Measurements from ENCODE around the gene KRTAP1-5. TPM values are rescaled to one million over a fixed set of nuclear protein-coding genes. Genes with fewer than 3 reads are reported as not detected.
"Not testable (repeated sequence)": the region's sequence is repeated elsewhere in the genome, so short reads cannot be mapped to it uniquely, and the experiment has no call there.

The KRTAP1-5 gene
- total RNA-seq, 4 donors from 2014 or later: not detected

- no peaks in the 10 kb centered on the region for H3K4me1 ChIP-seq
- intact Hi-C loops (cut with DNase I; ENCODE audit: low total_unique reads): no loop called here
- H3K36me3 ChIP-seq: no peaks in the 10 kb centered on the region
- no peaks in the 10 kb centered on the region for H3K27me3 ChIP-seq
- no peaks in the 10 kb centered on the region for H3K9me3 ChIP-seq
- TF ChIP-seq CTCF (IDR thresholded peaks at IDR 0.05): no peak
- no peak for TF ChIP-seq POLR2A (IDR thresholded peaks at IDR 0.05)
- no peak for DNase-seq
- H3K27ac ChIP-seq: no peak overlapping the region
- no peak overlapping the region for H3K4me3 ChIP-seq
These were observed 21.4 kb upstream of the KRTAP1-5 start for GRCh38 chr17:41048441-41048840.

- DNase-seq; intact Hi-C loops (cut with DNase I; ENCODE audit: low total_unique reads); H3K9me3 ChIP-seq; H3K36me3 ChIP-seq; H3K27me3 ChIP-seq; H3K4me3 ChIP-seq; H3K27ac ChIP-seq; H3K4me1 ChIP-seq: not testable (repeated sequence)
These were observed 19.9 kb upstream of the KRTAP1-5 start, which contains the start of gene KRTAP2-1 for GRCh38 chr17:41046735-41047465. TSS of gene KRTAP2-1 (minus strand) at chr17:41047316. CDS start at chr17:41047267, 49 bp downstream.

GRCh38 chr17:41042953-41043352, 15.9 kb upstream of the KRTAP1-5 start:
- H3K36me3 ChIP-seq: no peaks in the 10 kb centered on the region
- no peaks in the 10 kb centered on the region for H3K27me3 ChIP-seq
- H3K4me1 ChIP-seq: no peaks in the 10 kb centered on the region
- no peak for TF ChIP-seq POLR2A (IDR thresholded peaks at IDR 0.05)
- TF ChIP-seq CTCF (IDR thresholded peaks at IDR 0.05): no peak
- no peaks in the 10 kb centered on the region for H3K9me3 ChIP-seq
- DNase-seq: no peak
- H3K4me3 ChIP-seq: no peak overlapping the region
- no peak overlapping the region for H3K27ac ChIP-seq
- intact Hi-C loops (cut with DNase I; ENCODE audit: low total_unique reads): no loop called here

GRCh38 chr17:41040783-41041571, 14.0 kb upstream of the KRTAP1-5 start, which contains the start of gene KRTAP1-1:
TSS of gene KRTAP1-1 (minus strand) at chr17:41041450. CDS start at chr17:41041397, 53 bp downstream.
- intact Hi-C loops (cut with DNase I; ENCODE audit: low total_unique reads); H3K27ac ChIP-seq; H3K27me3 ChIP-seq; DNase-seq; H3K4me1 ChIP-seq; H3K4me3 ChIP-seq; H3K36me3 ChIP-seq; H3K9me3 ChIP-seq: not testable (repeated sequence)

- TF ChIP-seq CTCF (IDR thresholded peaks at IDR 0.05) (no peak), POLR2A (IDR thresholded peaks at IDR 0.05) (no peak)
- no peak overlapping the region for H3K4me3 ChIP-seq
- intact Hi-C loops (cut with DNase I; ENCODE audit: low total_unique reads): no loop called here
- no peaks in the 10 kb centered on the region for H3K4me1 ChIP-seq
- no peaks in the 10 kb centered on the region for H3K9me3 ChIP-seq
- H3K27ac ChIP-seq: no peak overlapping the region
- no peaks in the 10 kb centered on the region for H3K36me3 ChIP-seq
- no peaks in the 10 kb centered on the region for H3K27me3 ChIP-seq
- no peak for DNase-seq
These were observed 10.9 kb upstream of the KRTAP1-5 start for GRCh38 chr17:41037853-41038350.

GRCh38 chr17:41034346-41034935, 7.4 kb upstream of the KRTAP1-5 start, which contains the start of gene KRTAP1-3:
TSS of gene KRTAP1-3 (minus strand) at chr17:41034874. CDS start at chr17:41034821, 53 bp downstream.
- H3K4me1 ChIP-seq; H3K36me3 ChIP-seq; H3K27ac ChIP-seq; H3K27me3 ChIP-seq; intact Hi-C loops (cut with DNase I; ENCODE audit: low total_unique reads); H3K4me3 ChIP-seq; DNase-seq; H3K9me3 ChIP-seq: not testable (repeated sequence)

Measured in uterus (tissue), 4 donors.